K562 (cell line): ENCODE data around the gene TEX14. TPM values are rescaled to one million over a fixed set of nuclear protein-coding genes. Genes with fewer than 3 reads are reported as not detected.

Experiments used
- ATAC-seq: fragments of 200-7000 bp; cut with Tn5 transposase; 3 replicates; pipeline ENCODE4 v1.9.1; 2020; ENCODE audit warnings: moderate library complexity
- BruUV-seq: library from RNA; stranded (reverse); fragments of 400-500 nt; replicated peaks from 2 replicates; lab custom pipeline; 2021; lab: Mats Ljungman, UMichigan
- CTCF ChIA-PET: fragments of 300-600 bp; formaldehyde crosslinking; extraction: SDS; loops from one replicate; lab custom pipeline; 2021; ENCODE audit warnings: low intra/inter-chr PET ratio; lab: Yijun Ruan, JAX
- POLR2A ChIA-PET: fragments of 300-600, 350-650 bp; sonication (Branson Sonifier 250); formaldehyde crosslinking; extraction: SDS; loops from one replicate; lab custom pipeline; 2021; ENCODE audit warnings: antibody characterized with exemption, inconsistent platforms; lab: Yijun Ruan, JAX
- DNase-seq, 4 experiments: peaks; one replicate each; pipeline versions ENCODE4 v3.0.0 to v3.0.0-alpha.2; 2011 to 2018; ENCODE audit warnings: low spot score in 3 of 4, mixed read lengths in 3 of 4; ENCODE audit errors: extremely low read depth in 1 of 4
- FAIRE-seq: peaks from 2 replicates; lab custom pipeline; 2011; peaks lifted over from hg19 to GRCh38; lab: Jason Lieb, UNC
- H2AFZ ChIP-seq: 2 replicates; pipeline ENCODE4 v1.6.0; 2011; ENCODE audit warnings: low read depth, low read length, control low read depth, inconsistent platforms
- H3K27ac ChIP-seq: fragments of 200-600 bp; 3 replicates; pipeline ENCODE4 v1.8.0; 2011; ENCODE audit warnings: low read depth, mild to moderate bottlenecking, control low read depth, inconsistent platforms, low read length, moderate library complexity, mixed read lengths; ENCODE audit errors: extremely low read depth
- H3K27me3 ChIP-seq, 2 experiments: fragments of 300-600 bp in 1 of 2; 2 replicates in 1 of 2; 3 replicates in 1 of 2; pipeline versions ENCODE4 v1.6.0 to v1.8.0; 2011; ENCODE audit warnings: inconsistent platforms in 2 of 2, low read length in 2 of 2, mild to moderate bottlenecking in 1 of 2, mixed read lengths in 1 of 2, moderate library complexity in 1 of 2; ENCODE audit not compliant: control insufficient read depth in 2 of 2, insufficient read depth in 2 of 2
- H3K36me3 ChIP-seq: fragments of 300-600 bp; 3 replicates; pipeline ENCODE4 v1.8.0; 2011; ENCODE audit warnings: mild to moderate bottlenecking, low read length, inconsistent platforms; ENCODE audit not compliant: control insufficient read depth, insufficient read depth
- H3K4me1 ChIP-seq, 2 experiments: fragments of 200-600 bp in 1 of 2; replicated peaks in 1 of 2; 2 replicates in 1 of 2; 3 replicates in 1 of 2; pipeline versions ENCODE4 v1.5.1 to v1.8.0; 2011; ENCODE audit warnings: inconsistent platforms in 2 of 2, low read length in 2 of 2, mild to moderate bottlenecking in 1 of 2, mixed read lengths in 1 of 2, moderate library complexity in 1 of 2; ENCODE audit not compliant: control insufficient read depth in 2 of 2, insufficient read depth in 2 of 2
- H3K4me2 ChIP-seq: 2 replicates; pipeline ENCODE4 v1.6.1; 2011; ENCODE audit warnings: low read length, control low read depth, inconsistent platforms, mixed read lengths; ENCODE audit not compliant: insufficient read depth
- H3K4me3 ChIP-seq: fragments of 200-600 bp; sonication (generic), shearing (Covaris generic); 2 replicates; pipeline ENCODE4 v1.5.1; 2016; ENCODE audit warnings: control low read depth, inconsistent platforms
- H3K79me2 ChIP-seq: fragments of 200-600 bp; 3 replicates; pipeline ENCODE4 v1.8.0; 2011; ENCODE audit warnings: low read length, inconsistent platforms; ENCODE audit not compliant: control insufficient read depth, insufficient read depth
- H3K9ac ChIP-seq, 2 experiments: 2 replicates each; pipeline versions ENCODE4 v1.6.0 to v1.6.1; 2011; ENCODE audit warnings: low read depth in 2 of 2, low read length in 2 of 2, control low read depth in 1 of 2, inconsistent platforms in 1 of 2, mild to moderate bottlenecking in 1 of 2, mixed read lengths in 1 of 2; ENCODE audit not compliant: insufficient read depth in 1 of 2
- H3K9me1 ChIP-seq: one replicate; pipeline ENCODE4 v1.6.0; 2011; ENCODE audit warnings: inconsistent platforms, mild to moderate bottlenecking, low read length, moderate library complexity; ENCODE audit not compliant: control insufficient read depth, insufficient read depth
- H3K9me3 ChIP-seq: replicated peaks from 2 replicates; pipeline ENCODE4 v1.5.1; 2011; ENCODE audit warnings: low read depth, low read length, inconsistent platforms; ENCODE audit not compliant: control insufficient read depth, insufficient read depth
- H4K20me1 ChIP-seq: replicated peaks from 2 replicates; pipeline ENCODE4 v1.6.1; 2011; ENCODE audit warnings: low read length, inconsistent platforms, mixed read lengths; ENCODE audit not compliant: control insufficient read depth, insufficient read depth
- ATF4 ChIP-seq: fragments of 450-650 bp; formaldehyde crosslinking; IDR thresholded peaks from 2 replicates; pipeline ENCODE4 v1.4.0; 2022; ENCODE audit warnings: mild to moderate bottlenecking, moderate library complexity
- CCNT2 ChIP-seq: IDR thresholded peaks from 2 replicates; pipeline ENCODE4 v1.6.1; 2011; ENCODE audit warnings: borderline replicate concordance, low read depth, mild to moderate bottlenecking, moderate library complexity, mixed read lengths, low read length; ENCODE audit not compliant: insufficient read length; ENCODE audit errors: extremely low read depth
- CHAMP1 ChIP-seq: fragments of 450-650 bp; IDR thresholded peaks from 2 replicates; pipeline ENCODE4 v1.6.1; 2016; ENCODE audit warnings: mild to moderate bottlenecking
- CXXC5 ChIP-seq: fragments of 250-450 bp; sonication (Bioruptor Pico); IDR thresholded peaks from 2 replicates; pipeline ENCODE4 v1.8.0; 2022; ENCODE audit warnings: inconsistent platforms, mild to moderate bottlenecking, moderate library complexity
- EP400 ChIP-seq: fragments of 450-650 bp; IDR thresholded peaks from 2 replicates; pipeline ENCODE4 v1.6.1; 2017; ENCODE audit warnings: antibody characterized with exemption, mild to moderate bottlenecking, moderate library complexity
- HMG20B ChIP-seq: fragments of 250-450 bp; sonication (Bioruptor Pico); IDR thresholded peaks from 2 replicates; pipeline ENCODE4 v1.5.0; 2021; ENCODE audit warnings: mild to moderate bottlenecking
- KLF1 ChIP-seq: fragments of 450-650 bp; IDR thresholded peaks from 2 replicates; pipeline ENCODE4 v1.6.1; 2016; ENCODE audit warnings: missing genetic modification characterization, missing compliant biosample characterization
- L3MBTL2 ChIP-seq: fragments of 450-650 bp; IDR thresholded peaks from 2 replicates; pipeline ENCODE4 v1.6.1; 2016; ENCODE audit warnings: mild to moderate bottlenecking, moderate library complexity
- NFIX ChIP-seq: fragments of 250-450 bp; sonication (Bioruptor Pico); IDR thresholded peaks from 2 replicates; pipeline ENCODE4 v1.4.0; 2020; ENCODE audit warnings: low read depth, mild to moderate bottlenecking, moderate library complexity
- OTX1 ChIP-seq: fragments of 450-650 bp; formaldehyde crosslinking; IDR thresholded peaks from 2 replicates; pipeline ENCODE4 v1.4.0; 2022; ENCODE audit warnings: mild to moderate bottlenecking
- PCBP2 ChIP-seq: fragments of 200-400 bp; formaldehyde crosslinking; IDR thresholded peaks from 2 replicates; pipeline ENCODE4 v1.6.1; 2018; ENCODE audit warnings: low read length, low read depth, mild to moderate bottlenecking, moderate library complexity; ENCODE audit not compliant: poor library complexity, severe bottlenecking
- POLR2AphosphoS2 ChIP-seq: IDR thresholded peaks from 2 replicates; pipeline ENCODE4 v1.6.1; 2012; ENCODE audit warnings: low read length, improper control_type of control experiment
- TRIM24 ChIP-seq, 2 experiments: fragments of 450-650 bp; IDR thresholded peaks; 2 replicates each; pipeline ENCODE4 v1.6.1; 2016
- ZNF668 ChIP-seq: fragments of 250-450 bp; sonication (Bioruptor Pico); IDR thresholded peaks from 2 replicates; pipeline ENCODE4 v1.8.0; 2022; ENCODE audit warnings: mild to moderate bottlenecking, inconsistent platforms
- WGBS: fragments of 100-300 bp; shearing (Covaris generic); methylation state at CpG from one replicate; pipeline ENCODE4 v1.1.6; 2016; ENCODE audit warnings: low coverage, mixed read lengths; ENCODE audit not compliant: insufficient coverage; ENCODE audit errors: missing lambda C conversion rate; 5-methylcytosine and 5-hydroxymethylcytosine counted together
- in situ Hi-C: fragments of 300-500 bp; cut with MboI; formaldehyde crosslinking; loops from 4 replicates; pipeline ENCODE4 v1.15.0; 2018; ENCODE audit warnings: inconsistent platforms, mixed read lengths
- intact Hi-C: fragments of 100-400 bp; cut with micrococcal nuclease; formaldehyde crosslinking; loops from 2 replicates; pipeline ENCODE4 v1.14.2; 2022
- polyA plus RNA-seq, 8 experiments: library from polyadenylated mRNA; depleted of rRNA in 4 of 8; stranded (reverse) in 5 of 8; unstranded in 3 of 8; fragments of >200 nt; fragmentation: Nextera tagmentation in 2 of 8; fragmentation: Illumina TruSeq in 1 of 8; extraction: Ambion mirVana in 2 of 8; extraction: Trizol in 1 of 8; gene quantifications; 2 replicates each; pipeline versions ENCODE4 v1.2.1 to v1.2.3, GENCODE V29; 2011 to 2014; ENCODE audit warnings: inconsistent platforms in 1 of 8, missing spikeins in 1 of 8
- total RNA-seq, 7 experiments: library from RNA; depleted of rRNA in 6 of 7; stranded (reverse); fragments of >200 nt in 6 of 7; fragmentation: Illumina TruSeq in 2 of 7; extraction: Trizol in 2 of 7; gene quantifications; 2 replicates each; pipeline versions ENCODE4 v1.2.1 to v1.2.3, GENCODE V29; 2011 to 2021; ENCODE audit warnings: low replicate concordance in 1 of 7
- TF ChIP-seq, protein P1 (sequence below): IDR thresholded peaks from 2 replicates; pipeline ENCODE4 v1.6.1; 2014; ENCODE audit warnings: antibody characterized with exemption
- TF ChIP-seq, protein P2 (sequence below): fragments of 250-450 bp; sonication (Bioruptor Pico); IDR thresholded peaks from 2 replicates; pipeline ENCODE4 v1.4.0; 2020; ENCODE audit warnings: mild to moderate bottlenecking, moderate library complexity, borderline replicate concordance

TEX14 gene
- total and polyA plus RNA-seq, 9 of the 15 experiments (the other 6 are each of a cell fraction or from before 2014, with no cell fraction given), result 0.05 to 0.12 (median 0.09) TPM; not detected in 1

- Histone ChIP-seq H3K9me1 (no peaks in the 10 kb centered on the region), H3K27ac (no peak overlapping the region), H3K4me3 (no peak overlapping the region), H3K79me2 (no peaks in the 10 kb centered on the region), H2AFZ (no peak overlapping the region), H3K36me3 (no peaks in the 10 kb centered on the region), H4K20me1 (no peaks in the 10 kb centered on the region), H3K9ac (no peak overlapping the region), H3K27me3 (no peaks in the 10 kb centered on the region), H3K4me1 (no peaks in the 10 kb centered on the region; a peak in 1 of 5 replicates), H3K9me3 (no peaks in the 10 kb centered on the region), H3K4me2 (no peak overlapping the region)
- ChIA-PET CTCF (no interaction called here), POLR2A (no interaction called here)
- BruUV-seq, result no TSS peak
- WGBS, result 35% methylated on average over 8 of the region's 8 CpGs
- ATAC-seq, result peak; percentile 49; the same call in 2 of the 3 replicates
- in situ Hi-C loops (no loop called here), intact Hi-C loops (no loop called here)
- DNase-seq, result no peak
- no peak for FAIRE-seq
- TF ChIP-seq HMG20B (CRISPR knock-in tag), result no peak
- no peak for TF ChIP-seq PCBP2
- TF ChIP-seq KLF1 (tag), result no peak
- no peak for TF ChIP-seq ATF4 (CRISPR knock-in tag)
- no peak for TF ChIP-seq POLR2AphosphoS2
- no peak for TF ChIP-seq ZNF668 (CRISPR knock-in tag)
- TF ChIP-seq OTX1 (CRISPR knock-in tag), result no peak
- TF ChIP-seq NFIX, result no peak
- TF ChIP-seq TRIM24 (IDR thresholded peaks at IDR 0.05), result peak; percentile 86 to 95
- TF ChIP-seq, protein P1, sequence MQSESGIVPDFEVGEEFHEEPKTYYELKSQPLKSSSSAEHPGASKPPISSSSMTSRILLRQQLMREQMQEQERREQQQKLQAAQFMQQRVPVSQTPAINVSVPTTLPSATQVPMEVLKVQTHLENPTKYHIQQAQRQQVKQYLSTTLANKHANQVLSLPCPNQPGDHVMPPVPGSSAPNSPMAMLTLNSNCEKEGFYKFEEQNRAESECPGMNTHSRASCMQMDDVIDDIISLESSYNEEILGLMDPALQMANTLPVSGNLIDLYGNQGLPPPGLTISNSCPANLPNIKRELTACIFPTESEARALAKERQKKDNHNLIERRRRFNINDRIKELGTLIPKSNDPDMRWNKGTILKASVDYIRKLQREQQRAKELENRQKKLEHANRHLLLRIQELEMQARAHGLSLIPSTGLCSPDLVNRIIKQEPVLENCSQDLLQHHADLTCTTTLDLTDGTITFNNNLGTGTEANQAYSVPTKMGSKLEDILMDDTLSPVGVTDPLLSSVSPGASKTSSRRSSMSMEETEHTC, result no peak
- TF ChIP-seq EP400, result peak; percentile 28; the same call in 1 of the 2 replicates
- TF ChIP-seq CHAMP1, result no peak
- TF ChIP-seq CCNT2, result no peak
- TF ChIP-seq, protein P2, sequence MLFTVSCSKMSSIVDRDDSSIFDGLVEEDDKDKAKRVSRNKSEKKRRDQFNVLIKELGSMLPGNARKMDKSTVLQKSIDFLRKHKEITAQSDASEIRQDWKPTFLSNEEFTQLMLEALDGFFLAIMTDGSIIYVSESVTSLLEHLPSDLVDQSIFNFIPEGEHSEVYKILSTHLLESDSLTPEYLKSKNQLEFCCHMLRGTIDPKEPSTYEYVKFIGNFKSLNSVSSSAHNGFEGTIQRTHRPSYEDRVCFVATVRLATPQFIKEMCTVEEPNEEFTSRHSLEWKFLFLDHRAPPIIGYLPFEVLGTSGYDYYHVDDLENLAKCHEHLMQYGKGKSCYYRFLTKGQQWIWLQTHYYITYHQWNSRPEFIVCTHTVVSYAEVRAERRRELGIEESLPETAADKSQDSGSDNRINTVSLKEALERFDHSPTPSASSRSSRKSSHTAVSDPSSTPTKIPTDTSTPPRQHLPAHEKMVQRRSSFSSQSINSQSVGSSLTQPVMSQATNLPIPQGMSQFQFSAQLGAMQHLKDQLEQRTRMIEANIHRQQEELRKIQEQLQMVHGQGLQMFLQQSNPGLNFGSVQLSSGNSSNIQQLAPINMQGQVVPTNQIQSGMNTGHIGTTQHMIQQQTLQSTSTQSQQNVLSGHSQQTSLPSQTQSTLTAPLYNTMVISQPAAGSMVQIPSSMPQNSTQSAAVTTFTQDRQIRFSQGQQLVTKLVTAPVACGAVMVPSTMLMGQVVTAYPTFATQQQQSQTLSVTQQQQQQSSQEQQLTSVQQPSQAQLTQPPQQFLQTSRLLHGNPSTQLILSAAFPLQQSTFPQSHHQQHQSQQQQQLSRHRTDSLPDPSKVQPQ, result no peak
- TF ChIP-seq CXXC5 (CRISPR knock-in tag), result 0 out of 2 replicates have a peak, but pooled peaks have one; percentile 11
- peak; percentile 40; the same call in 1 of the 2 replicates for TF ChIP-seq L3MBTL2
These were observed 49.3 kb upstream of the TEX14 start for GRCh38 chr17:58741121-58741625.
